Right lobe of liver (tissue), 4 donors: ENCODE results near the gene MRPL20.

ENCODE experiments used
- CTCF ChIP-seq, 4 donors: fragments of 200-600 bp in 3 of 4; fragments of 450-650 bp in 1 of 4; IDR thresholded peaks; one replicate each; pipeline versions ENCODE4 v1.5.1 to v1.8.0; 2016 to 2022; ENCODE audit warnings: antibody characterized with exemption in 4 of 4, mild to moderate bottlenecking in 2 of 4
- POLR2A ChIP-seq: fragments of 450-650 bp; IDR thresholded peaks from one replicate; pipeline ENCODE4 v1.6.1; 2017; ENCODE audit warnings: antibody characterized with exemption, mild to moderate bottlenecking
- donor health status: DM: no; HTN: no; CAD: no.
- donor health status: DM: no; HTN: no; CAD: no.
- donor health status: DM: no; HTN: yes; CAD: no.

GRCh38 chr1:1352786-1353388 lies 54.2 kb downstream of the MRPL20 start:
- TF ChIP-seq CTCF (IDR thresholded peaks at IDR 0.05) (no peak), POLR2A (no peak)
